GM21786 (cell line): ENCODE data around the gene TPGS2.

Experiments used
- ATAC-seq: cut with Tn5 transposase; IDR thresholded peaks from one replicate; pipeline ENCODE4 v1.9.1; 2021; ENCODE audit not compliant: unreplicated experiment

Gene TPGS2

DNA sequence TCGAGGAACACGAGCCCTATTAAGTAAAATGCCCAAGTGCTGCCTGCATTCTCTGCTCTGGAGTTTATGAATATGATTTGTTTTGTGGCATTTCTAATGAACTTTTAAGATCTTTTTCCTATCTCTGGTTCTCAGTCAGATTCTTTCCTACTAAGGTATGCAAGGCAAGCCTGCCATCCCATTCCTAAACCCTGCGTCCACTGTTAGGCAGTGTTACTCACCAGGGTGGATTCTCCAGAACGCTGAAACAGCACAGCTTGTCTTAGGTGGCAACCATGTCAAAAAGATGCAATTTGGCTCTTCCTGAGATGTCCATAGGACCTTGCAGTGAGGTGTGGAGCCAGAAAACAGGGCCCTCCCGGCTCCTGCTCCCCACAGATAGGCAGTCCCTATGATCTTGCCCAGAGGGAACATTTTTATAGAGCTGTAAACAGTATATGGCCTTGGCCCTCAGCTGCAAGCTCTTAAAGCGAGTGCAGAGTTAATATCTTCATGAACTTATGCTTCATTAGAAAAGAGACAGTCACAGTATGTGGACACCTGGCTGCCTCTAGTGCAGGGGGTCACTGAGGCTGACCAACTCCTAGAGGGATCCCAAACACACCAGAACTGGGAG is 84.4 kb downstream of the TPGS2 start:
- ATAC-seq, result no peak
